Fibroblast of the aortic adventitia (primary cell): ENCODE data around the gene EVI5L. TPM values are rescaled to one million over a fixed set of nuclear protein-coding genes. Genes with fewer than 3 reads are reported as not detected.
A peak's percentile ranks its signal among the peaks of the same experiment; 100 is the strongest.

Source experiments
- DNase-seq: peaks from one replicate; pipeline ENCODE4 v3.0.0-alpha.2; 2010; ENCODE audit warnings: low read depth
- H3K4me3 ChIP-seq: 2 replicates; pipeline ENCODE4 v1.5.1; 2011; ENCODE audit warnings: low read depth, mild to moderate bottlenecking, control low read depth, low read length, moderate library complexity
- CTCF ChIP-seq: IDR thresholded peaks from 2 replicates; pipeline ENCODE4 v1.5.1; 2011; ENCODE audit warnings: mild to moderate bottlenecking, low read length, control low read depth, inconsistent platforms; ENCODE audit not compliant: insufficient read depth
- total RNA-seq: library from RNA; depleted of rRNA; stranded (reverse); fragments of >200 nt; gene quantifications from 2 replicates; pipeline ENCODE4 v1.2.3, GENCODE V29; 2012; ENCODE audit warnings: low replicate concordance

EVI5L gene
- total RNA-seq, 1 donor = 16.6 TPM

- DNase-seq = no peak
These were observed 49.2 kb downstream of the EVI5L start for GRCh38 chr19:7879111-7879807.

GRCh38 chr19:7879836-7880235 lies 49.8 kb downstream of the EVI5L start:
- DNase-seq = no peak
- TF ChIP-seq CTCF = no peak

More at GRCh38 chr19:7879111-7879807, 49.2 kb downstream of the EVI5L start:
- no peak overlapping the region for H3K4me3 ChIP-seq
- TF ChIP-seq CTCF = no peak

GRCh38 chr19:7881910-7882309 lies 51.9 kb downstream of the EVI5L start:
- H3K4me3 ChIP-seq = no peak overlapping the region
- no peak for TF ChIP-seq CTCF
- DNase-seq = no peak

More at GRCh38 chr19:7879836-7880235, 49.8 kb downstream of the EVI5L start:
- no peak overlapping the region for H3K4me3 ChIP-seq

GRCh38 chr19:7883105-7883504 lies 53.1 kb downstream of the EVI5L start:
- no peak for TF ChIP-seq CTCF
- DNase-seq = no peak
- no peak overlapping the region for H3K4me3 ChIP-seq

GRCh38 chr19:7883796-7884570 lies 54.0 kb downstream of the EVI5L start:
- DNase-seq = peak; percentile 27
- TF ChIP-seq CTCF = no peak
- H3K4me3 ChIP-seq = no peak overlapping the region

- DNase-seq = no peak
- no peak overlapping the region for H3K4me3 ChIP-seq
- no peak for TF ChIP-seq CTCF
These were observed 55.8 kb downstream of the EVI5L start for GRCh38 chr19:7885818-7886217.
